HFF-Myc (cell line): ENCODE results near the gene CHAF1B.
"Not testable (repeated sequence)": the region's sequence is repeated elsewhere in the genome, so short reads cannot be mapped to it uniquely, and the experiment has no call there.

ENCODE experiments used
- DNase-seq: peaks from one replicate; pipeline ENCODE4 v3.0.0-alpha.2; 2011; ENCODE audit warnings: low read depth; ENCODE audit errors: extremely low read depth
- H3K4me3 ChIP-seq: replicated peaks from 2 replicates; pipeline ENCODE4 v1.5.1; 2011; ENCODE audit warnings: low read depth, mild to moderate bottlenecking, control low read depth, low read length
- CTCF ChIP-seq: IDR thresholded peaks from 2 replicates; pipeline ENCODE4 v1.5.1; 2012; ENCODE audit warnings: mild to moderate bottlenecking, low read depth, low read length, control low read depth; ENCODE audit errors: missing control alignments

CHAF1B gene

DNA sequence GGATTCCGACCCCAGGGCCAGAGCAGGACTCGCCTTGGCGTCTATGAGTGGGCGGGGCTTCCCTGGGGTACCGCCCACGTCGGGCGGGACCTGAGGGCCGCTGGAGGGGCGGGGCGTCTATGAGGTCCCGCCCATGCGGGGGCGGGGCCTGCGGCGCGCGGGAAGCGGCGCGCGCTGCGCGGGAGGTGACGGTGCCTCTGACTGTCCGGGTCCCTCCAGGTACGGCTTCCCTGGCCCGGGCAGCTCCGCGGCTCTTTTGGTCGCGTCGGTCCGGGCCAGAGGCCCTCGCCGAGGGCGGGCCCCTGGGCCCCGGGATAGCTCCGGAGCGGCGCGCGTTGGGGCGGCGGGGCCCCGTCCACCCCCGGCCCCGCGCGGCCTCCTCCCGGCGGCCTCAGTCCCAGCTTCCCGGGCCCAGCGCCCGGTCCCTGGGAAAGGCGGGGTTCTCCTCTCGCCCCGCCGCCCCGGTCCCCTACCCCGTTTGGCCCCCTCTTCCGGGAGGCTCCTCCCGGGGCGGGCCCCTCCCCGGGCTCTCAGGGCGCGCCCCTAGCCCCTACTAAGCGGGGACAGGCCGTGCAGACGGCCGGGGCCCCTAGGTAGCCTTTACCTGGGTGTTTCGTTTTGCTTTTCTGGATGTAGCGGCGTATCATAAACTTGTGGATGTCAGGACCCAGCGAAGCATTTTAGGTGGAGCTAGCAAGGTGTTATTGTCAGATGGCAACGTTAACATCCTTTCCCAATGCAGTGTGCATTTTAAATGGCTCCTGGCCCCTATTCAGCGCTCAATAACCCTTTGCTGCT lies at the start of gene CHAF1B:
TSS of gene CHAF1B (plus strand) at position 160 of the 798 bp plus-strand sequence. CDS start 745 bp downstream, outside the sequence.
- DNase-seq, result peak; percentile 17
- TF ChIP-seq CTCF, result no peak
- peak within 1 kb of the TSS; percentile 71 for H3K4me3 ChIP-seq

DNA sequence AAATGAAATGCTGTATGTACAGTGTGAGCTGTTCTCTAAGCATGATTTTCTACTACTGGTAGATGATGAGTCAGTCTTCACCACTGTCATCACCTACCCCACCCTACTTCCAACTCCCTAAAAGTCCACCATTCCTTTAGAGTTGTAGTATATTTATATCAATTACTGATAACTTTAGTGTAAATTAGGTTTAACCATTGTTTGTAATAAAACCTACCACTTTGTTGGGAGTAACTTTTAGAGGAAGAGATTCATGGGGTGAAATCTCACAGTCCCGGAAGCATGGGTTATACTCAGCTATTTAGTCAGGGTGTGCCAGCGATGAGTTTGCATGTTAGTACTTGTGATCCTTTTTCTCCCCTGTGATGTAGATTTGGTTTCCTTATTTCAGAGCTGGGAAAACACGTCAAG lies 48.1 kb upstream of the CHAF1B start:
- no peak for DNase-seq
- H3K4me3 ChIP-seq, result no peak overlapping the region
- TF ChIP-seq CTCF, result no peak

GRCh38 chr21:36338975-36339374 lies 46.2 kb upstream of the CHAF1B start:
- DNase-seq, result no peak
- no peak for TF ChIP-seq CTCF

DNA sequence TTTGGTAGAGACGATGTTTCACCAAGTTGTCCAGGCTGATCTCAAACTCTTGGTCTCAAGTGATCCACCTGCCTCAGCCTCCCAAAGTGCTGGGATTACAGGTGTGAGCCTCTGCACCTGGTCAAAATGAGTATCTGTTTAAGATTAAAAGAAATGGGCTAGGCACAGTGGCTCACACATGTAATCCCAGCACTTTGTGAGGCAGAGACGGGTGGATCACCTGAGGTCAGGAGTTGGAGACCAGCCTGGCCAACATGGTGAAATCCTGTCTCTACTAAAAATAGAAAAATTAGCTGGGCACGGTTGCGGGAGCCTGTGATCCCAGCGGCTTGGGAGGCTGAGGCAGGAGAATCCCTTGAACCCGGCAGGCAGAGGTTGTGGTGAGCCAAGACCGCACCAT lies 42.6 kb upstream of the CHAF1B start:
- not testable (repeated sequence) for DNase-seq, H3K4me3 ChIP-seq

More at GRCh38 chr21:36338975-36339374, 46.2 kb upstream of the CHAF1B start:
- no peak overlapping the region for H3K4me3 ChIP-seq

DNA sequence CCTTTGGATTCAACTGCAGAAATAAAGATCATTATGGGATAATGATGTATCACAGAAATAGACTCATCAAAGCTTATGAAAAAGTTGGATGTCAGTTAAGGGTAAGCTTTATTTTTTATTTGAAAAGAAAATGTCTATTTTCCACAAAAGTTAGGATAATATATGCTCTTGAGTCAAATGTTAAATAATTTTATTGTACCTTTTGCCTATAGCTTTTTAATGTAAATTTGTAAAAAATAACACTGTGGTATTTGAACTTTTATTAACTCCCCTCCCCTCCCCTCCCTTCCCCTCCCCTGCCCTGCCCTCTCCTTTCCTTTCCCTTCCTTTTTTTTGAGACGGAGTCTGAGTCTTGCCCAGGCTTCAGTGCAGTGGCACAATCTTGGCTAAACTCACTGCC lies 40.3 kb upstream of the CHAF1B start:
- DNase-seq, result no peak
- no peak overlapping the region for H3K4me3 ChIP-seq
- no peak for TF ChIP-seq CTCF

DNA sequence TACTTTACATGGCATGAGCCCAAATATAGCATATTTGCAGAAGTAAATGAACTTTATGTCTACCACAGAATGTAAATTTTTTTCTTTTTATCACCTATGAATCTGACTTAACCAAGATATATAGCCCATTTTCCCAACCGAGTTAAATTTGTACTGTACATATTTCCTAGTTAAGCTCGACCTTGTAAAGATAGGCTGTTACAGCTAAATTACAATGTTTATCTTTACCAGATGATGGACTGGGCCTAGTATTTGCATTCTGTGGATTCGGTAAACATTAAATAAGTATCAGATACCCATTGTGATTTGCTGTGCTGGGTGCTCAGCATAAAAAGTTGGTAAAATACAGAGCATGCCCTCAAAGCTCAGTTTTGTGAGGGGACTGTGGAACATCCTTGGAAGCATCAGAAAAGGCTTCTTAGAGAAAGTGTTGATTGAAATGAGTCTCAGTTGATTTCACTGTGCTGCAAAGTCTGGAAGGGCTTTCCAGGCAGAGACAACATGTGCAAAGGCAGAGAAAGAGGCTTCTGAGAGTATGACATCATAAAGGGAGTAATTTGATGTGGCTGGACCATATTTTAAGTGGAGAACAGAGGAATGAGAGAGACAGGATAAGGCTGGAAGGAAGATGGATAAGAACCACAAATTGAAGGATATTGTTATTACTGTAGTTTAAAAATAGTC lies 37.8 kb upstream of the CHAF1B start:
- TF ChIP-seq CTCF, result no peak

DNA sequence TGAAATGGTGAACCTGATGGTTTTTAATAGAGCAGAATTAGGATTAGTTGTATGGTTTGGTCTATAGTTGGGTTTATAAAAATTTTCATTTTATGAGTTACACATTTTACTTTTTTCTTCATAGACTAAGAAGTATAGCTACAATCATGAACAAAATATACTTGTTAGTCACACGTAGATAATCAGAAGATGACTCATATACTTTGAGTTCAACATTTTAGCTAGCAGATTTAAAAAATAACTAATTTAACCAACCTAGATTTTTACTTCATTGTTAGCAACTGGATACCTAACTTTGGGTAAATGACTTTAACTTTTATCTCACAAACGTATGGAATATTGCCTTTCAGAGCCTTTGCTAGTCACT lies 37.2 kb upstream of the CHAF1B start:
- DNase-seq, result no peak
- no peak overlapping the region for H3K4me3 ChIP-seq
- TF ChIP-seq CTCF, result no peak

More for the DNA sequence above, 37.8 kb upstream of the CHAF1B start:
- H3K4me3 ChIP-seq, result no peak overlapping the region
- DNase-seq, result no peak
